ENCODE measurements around the gene ICAM5.
A peak's percentile ranks its signal among the peaks of the same experiment; 100 is the strongest.
"Not testable (repeated sequence)": the region's sequence is repeated elsewhere in the genome, so short reads cannot be mapped to it uniquely, and the experiment has no call there.

ICAM5 gene

GRCh38 chr19:10270616-10271394, 18.9 kb upstream of the ICAM5 start, which contains the start of gene ICAM1:
Gene ICAM1, plus strand, starts transcription at chr19:10271120. Its CDS starts 40 bp downstream, at chr19:10271160.
- Histone ChIP-seq H3K4me1 (ENCODE audit: insufficient read depth, low read length) (no peaks in the 10 kb centered on the region), H3K4me3 (ENCODE audit: low read length) (peak within 1 kb of the TSS; percentile 49), H3K9ac (ENCODE audit: low read depth, low read length) (peak within 1 kb of the TSS; percentile 7; the same call in 1 of the 2 replicates), H3K9me3 (ENCODE audit: insufficient read depth, low read depth, low read length) (no peaks in the 10 kb centered on the region), H3K36me3 (ENCODE audit: insufficient read depth, low read length) (0 out of 2 replicates have a peak, but pooled peaks cover 2% of the 10 kb centered on the region), H3K27ac (ENCODE audit: low read depth, low read length) (no peak within 1 kb of the TSS; the same call in 1 of the 2 replicates), H3K27me3 (ENCODE audit: insufficient read depth, low read length) (peaks cover 45% of the 10 kb centered on the region)
- WGBS: 4% methylated on average over 51 of the region's 51 CpGs

- H3K4me1 ChIP-seq (ENCODE audit: insufficient read depth, low read length): no peaks in the 10 kb centered on the region
- peaks cover 45% of the 10 kb centered on the region for H3K27me3 ChIP-seq (ENCODE audit: insufficient read depth, low read length)
- H3K36me3 ChIP-seq (ENCODE audit: insufficient read depth, low read length): 0 out of 2 replicates have a peak, but pooled peaks cover 2% of the 10 kb centered on the region
- H3K27ac ChIP-seq (ENCODE audit: low read depth, low read length): no peak overlapping the region
- peak overlapping the region; percentile 49 for H3K4me3 ChIP-seq (ENCODE audit: low read length)
- no peak overlapping the region for H3K9ac ChIP-seq (ENCODE audit: low read depth, low read length)
- WGBS: 62% methylated on average over 12 of the region's 12 CpGs
- no peaks in the 10 kb centered on the region for H3K9me3 ChIP-seq (ENCODE audit: insufficient read depth, low read depth, low read length)
Measured at GRCh38 chr19:10271543-10272086, 18.1 kb upstream of the ICAM5 start.

- H3K36me3 ChIP-seq (ENCODE audit: insufficient read depth, low read length): 0 out of 2 replicates have a peak, but pooled peaks cover 2% of the 10 kb centered on the region
- 94% methylated on average over 10 of the region's 10 CpGs for WGBS
- H3K9me3 ChIP-seq (ENCODE audit: insufficient read depth, low read depth, low read length): no peaks in the 10 kb centered on the region
Measured at GRCh38 chr19:10274589-10274988, 15.2 kb upstream of the ICAM5 start.

DNA sequence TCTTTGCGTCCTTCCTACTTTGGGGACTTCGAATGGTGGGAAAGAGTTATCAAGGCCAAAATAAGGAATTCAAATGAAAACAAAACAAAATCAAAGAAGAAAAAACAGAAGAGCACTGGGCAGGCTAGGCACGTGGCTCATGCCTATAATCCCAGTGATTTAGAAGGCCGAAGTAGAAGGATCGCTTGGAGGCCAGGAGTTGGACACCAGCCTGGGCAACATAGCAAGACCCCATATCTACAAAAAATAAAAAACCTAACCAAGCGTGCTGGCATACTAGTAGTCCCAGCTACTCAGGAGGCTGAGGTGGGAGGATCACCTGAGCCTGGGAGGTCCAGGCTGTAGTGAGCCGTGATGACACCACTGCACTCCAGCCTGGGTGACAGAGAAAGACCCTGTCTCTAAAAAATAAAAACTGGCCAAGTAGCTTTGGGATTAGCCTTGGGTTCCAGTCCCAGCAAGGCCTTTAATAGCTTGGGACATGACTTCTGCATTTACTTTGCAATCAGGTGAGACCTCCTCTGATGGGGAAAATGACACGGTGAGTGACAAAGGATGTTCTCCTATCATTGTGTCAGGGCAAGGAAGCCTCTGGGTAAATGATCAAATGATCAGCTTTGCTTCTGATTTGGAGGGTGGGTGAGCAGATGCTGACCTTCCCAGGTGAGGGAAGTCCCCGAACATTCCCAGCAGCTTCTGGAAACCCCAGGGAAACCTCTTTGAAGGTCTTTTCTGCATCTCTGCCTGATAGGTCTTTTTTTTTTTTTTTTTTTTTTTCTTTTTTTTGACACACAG, 11.8 kb upstream of the ICAM5 start:
- Histone ChIP-seq H3K27ac (ENCODE audit: low read depth, low read length) (no peak overlapping the region), H3K4me3 (ENCODE audit: low read length) (no peak overlapping the region), H3K36me3 (ENCODE audit: insufficient read depth, low read length) (0 out of 2 replicates have a peak, but pooled peaks cover 2% of the 10 kb centered on the region), H3K4me1 (ENCODE audit: insufficient read depth, low read length) (no peaks in the 10 kb centered on the region), H3K9ac (ENCODE audit: low read depth, low read length) (no peak overlapping the region), H3K9me3 (ENCODE audit: insufficient read depth, low read depth, low read length) (no peaks in the 10 kb centered on the region), H3K27me3 (ENCODE audit: insufficient read depth, low read length) (no peaks in the 10 kb centered on the region)
- WGBS: 95% methylated on average over 9 of the region's 9 CpGs

More at GRCh38 chr19:10274589-10274988, 15.2 kb upstream of the ICAM5 start:
- Histone ChIP-seq H3K27ac (ENCODE audit: low read depth, low read length) (no peak overlapping the region), H3K4me3 (ENCODE audit: low read length) (no peak overlapping the region), H3K27me3 (ENCODE audit: insufficient read depth, low read length) (peaks cover 31% of the 10 kb centered on the region), H3K9ac (ENCODE audit: low read depth, low read length) (no peak overlapping the region), H3K4me1 (ENCODE audit: insufficient read depth, low read length) (no peaks in the 10 kb centered on the region)

DNA sequence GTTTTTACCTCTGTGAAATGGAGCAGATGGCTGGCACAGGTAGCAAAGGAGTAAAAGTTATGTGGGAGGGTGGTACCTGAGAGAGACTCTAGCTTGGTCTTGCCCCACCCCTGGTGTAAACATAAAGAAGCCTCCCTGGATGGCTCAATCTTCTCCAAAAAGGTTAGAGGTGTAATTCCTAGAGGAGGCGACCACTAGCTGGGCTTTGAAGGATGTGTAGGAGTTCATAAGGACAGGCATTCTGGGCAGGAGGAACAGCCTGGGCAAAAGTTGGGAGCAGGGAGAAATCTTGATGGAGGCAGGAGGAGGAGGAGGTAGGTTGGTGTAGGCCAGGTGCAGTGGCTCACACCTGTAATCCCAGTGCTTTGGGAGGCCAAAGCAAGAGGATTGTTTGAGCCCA, 10.8 kb upstream of the ICAM5 start:
- 94% methylated on average over 1 of the region's 1 CpG for WGBS
- no peaks in the 10 kb centered on the region for H3K27me3 ChIP-seq (ENCODE audit: insufficient read depth, low read length)
- H3K36me3 ChIP-seq (ENCODE audit: insufficient read depth, low read length): 0 out of 2 replicates have a peak, but pooled peaks cover 2% of the 10 kb centered on the region
- H3K9ac ChIP-seq (ENCODE audit: low read depth, low read length): no peak overlapping the region
- no peaks in the 10 kb centered on the region for H3K9me3 ChIP-seq (ENCODE audit: insufficient read depth, low read depth, low read length)
- H3K4me3 ChIP-seq (ENCODE audit: low read length): no peak overlapping the region
- H3K4me1 ChIP-seq (ENCODE audit: insufficient read depth, low read length): no peaks in the 10 kb centered on the region
- no peak overlapping the region for H3K27ac ChIP-seq (ENCODE audit: low read depth, low read length)

DNA sequence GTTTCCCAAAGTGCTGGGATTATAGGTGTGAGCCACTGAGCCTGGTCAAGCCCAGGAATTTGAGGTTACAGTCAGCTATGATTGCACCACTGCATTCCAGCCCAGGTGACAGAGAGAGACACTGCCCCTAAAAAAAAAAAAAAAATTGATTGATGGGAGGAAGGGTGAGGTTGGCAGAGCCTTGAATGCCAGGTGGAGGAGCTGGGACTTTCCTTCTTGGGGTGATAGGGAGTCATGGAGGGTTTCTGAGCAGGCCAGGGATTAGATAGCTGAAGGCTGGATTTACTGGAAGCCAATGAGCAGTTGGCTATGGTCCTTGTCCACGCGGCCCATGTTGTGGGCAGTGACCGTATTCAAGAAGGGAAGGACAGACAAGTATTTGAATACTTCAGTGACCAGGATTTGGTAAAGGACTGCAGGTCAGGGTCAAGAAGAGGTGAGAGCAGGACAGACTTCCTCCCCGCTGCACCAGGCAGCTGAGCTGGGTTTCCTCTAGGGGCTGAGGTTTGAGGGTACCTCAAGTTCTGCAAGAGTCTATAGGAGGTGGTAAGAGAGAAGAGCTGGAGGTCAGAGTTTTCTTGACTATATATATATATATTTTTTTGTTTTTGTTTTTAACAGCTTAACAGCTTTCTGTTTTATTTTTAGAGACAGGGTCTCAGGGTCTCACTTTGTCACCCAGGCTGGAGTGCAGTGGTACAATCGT, 9.9 kb upstream of the ICAM5 start:
- H3K4me1 ChIP-seq (ENCODE audit: insufficient read depth, low read length): no peaks in the 10 kb centered on the region
- no peaks in the 10 kb centered on the region for H3K27me3 ChIP-seq (ENCODE audit: insufficient read depth, low read length)
- no peak overlapping the region for H3K27ac ChIP-seq (ENCODE audit: low read depth, low read length)
- no peaks in the 10 kb centered on the region for H3K9me3 ChIP-seq (ENCODE audit: insufficient read depth, low read depth, low read length)
- H3K9ac ChIP-seq (ENCODE audit: low read depth, low read length): no peak overlapping the region
- 0 out of 2 replicates have a peak, but pooled peaks cover 2% of the 10 kb centered on the region for H3K36me3 ChIP-seq (ENCODE audit: insufficient read depth, low read length)
- WGBS: 92% methylated on average over 5 of the region's 5 CpGs
- no peak overlapping the region for H3K4me3 ChIP-seq (ENCODE audit: low read length)

- H3K27me3 ChIP-seq (ENCODE audit: insufficient read depth, low read length): peaks cover 15% of the 10 kb centered on the region
- WGBS: 97% methylated on average over 5 of the region's 5 CpGs
- not testable (repeated sequence) for H3K27ac ChIP-seq (ENCODE audit: low read depth, low read length); H3K9ac ChIP-seq (ENCODE audit: low read depth, low read length); H3K36me3 ChIP-seq (ENCODE audit: insufficient read depth, low read length); H3K4me3 ChIP-seq (ENCODE audit: low read length); H3K4me1 ChIP-seq (ENCODE audit: insufficient read depth, low read length); H3K9me3 ChIP-seq (ENCODE audit: insufficient read depth, low read depth, low read length)
Measured at GRCh38 chr19:10282043-10282442, 7.7 kb upstream of the ICAM5 start.

GRCh38 chr19:10283301-10284064, 6.3 kb upstream of the ICAM5 start:
- H3K27ac ChIP-seq (ENCODE audit: low read depth, low read length): no peak overlapping the region
- 0 out of 2 replicates have a peak, but pooled peaks cover 3% of the 10 kb centered on the region for H3K4me1 ChIP-seq (ENCODE audit: insufficient read depth, low read length)
- H3K36me3 ChIP-seq (ENCODE audit: insufficient read depth, low read length): peaks cover 4% of the 10 kb centered on the region; the same call in 1 of the 2 replicates
- no peak overlapping the region for H3K9ac ChIP-seq (ENCODE audit: low read depth, low read length)
- H3K4me3 ChIP-seq (ENCODE audit: low read length): no peak overlapping the region
- no peaks in the 10 kb centered on the region for H3K9me3 ChIP-seq (ENCODE audit: insufficient read depth, low read depth, low read length)
- peaks cover 29% of the 10 kb centered on the region for H3K27me3 ChIP-seq (ENCODE audit: insufficient read depth, low read length)
- WGBS: 81% methylated on average over 22 of the region's 23 CpGs

- Histone ChIP-seq H3K9me3 (ENCODE audit: insufficient read depth, low read depth, low read length) (no peaks in the 10 kb centered on the region), H3K36me3 (ENCODE audit: insufficient read depth, low read length) (peaks cover 4% of the 10 kb centered on the region; the same call in 1 of the 2 replicates), H3K27ac (ENCODE audit: low read depth, low read length) (no peak overlapping the region), H3K9ac (ENCODE audit: low read depth, low read length) (no peak overlapping the region), H3K27me3 (ENCODE audit: insufficient read depth, low read length) (peaks cover 38% of the 10 kb centered on the region), H3K4me1 (ENCODE audit: insufficient read depth, low read length) (0 out of 2 replicates have a peak, but pooled peaks cover 3% of the 10 kb centered on the region), H3K4me3 (ENCODE audit: low read length) (no peak overlapping the region)
- 93% methylated on average over 34 of the region's 34 CpGs for WGBS
Measured at GRCh38 chr19:10284065-10284959, 5.4 kb upstream of the ICAM5 start.
